Smooth muscle cell (in vitro differentiated cells): ENCODE data around the gene UCHL3. TPM values are rescaled to one million over a fixed set of nuclear protein-coding genes. Genes with fewer than 3 reads are reported as not detected.

Source experiments
- DNase-seq: peaks from one replicate; lab custom pipeline; 2025; ENCODE audit not compliant: unreplicated experiment; lab: John Stamatoyannopoulos, UW
- H2AFZ ChIP-seq: fragments of 200-600 bp; sonication (generic); 2 replicates; pipeline ENCODE4 v1.6.0; 2016; ENCODE audit warnings: antibody characterized with exemption, low read depth, mild to moderate bottlenecking
- H3F3A ChIP-seq: fragments of 200-600 bp; sonication (generic); 2 replicates; pipeline ENCODE4 v1.6.0; 2017; ENCODE audit warnings: antibody characterized with exemption, low read depth
- H3K27ac ChIP-seq: fragments of 200-600 bp; sonication (generic); 2 replicates; pipeline ENCODE4 v1.5.1; 2016; ENCODE audit warnings: low read depth, mild to moderate bottlenecking
- H3K27me3 ChIP-seq: fragments of 200-600 bp; sonication (generic); 2 replicates; pipeline ENCODE4 v1.6.1; 2016; ENCODE audit warnings: low read depth, mild to moderate bottlenecking
- H3K36me3 ChIP-seq: fragments of 200-600 bp; sonication (generic); 2 replicates; pipeline ENCODE4 v1.5.1; 2016; ENCODE audit warnings: low read depth
- H3K4me1 ChIP-seq: fragments of 200-600 bp; sonication (generic); 2 replicates; pipeline ENCODE4 v1.5.1; 2016; ENCODE audit warnings: low read depth
- H3K4me2 ChIP-seq: fragments of 200-600 bp; sonication (generic); 2 replicates; pipeline ENCODE4 v1.6.0; 2016; ENCODE audit warnings: mild to moderate bottlenecking
- H3K4me3 ChIP-seq: fragments of 200-600 bp; sonication (generic); 2 replicates; pipeline ENCODE4 v1.5.1; 2016; ENCODE audit warnings: mild to moderate bottlenecking
- H3K79me2 ChIP-seq: fragments of 200-600 bp; sonication (generic); 2 replicates; pipeline ENCODE4 v1.6.0; 2016; ENCODE audit warnings: low read depth, mild to moderate bottlenecking
- H3K9ac ChIP-seq: fragments of 200-600 bp; sonication (generic); 2 replicates; pipeline ENCODE4 v1.6.0; 2016; ENCODE audit warnings: low read depth
- H3K9me3 ChIP-seq: fragments of 200-600 bp; sonication (generic); replicated peaks from 2 replicates; pipeline ENCODE4 v1.5.1; 2016; ENCODE audit warnings: low read depth
- H4K20me1 ChIP-seq: fragments of 200-600 bp; sonication (generic); 2 replicates; pipeline ENCODE4 v1.6.0; 2016; ENCODE audit warnings: low read depth
- WGBS: methylation state at CpG from one replicate; pipeline ENCODE4 v1.1.7; 2016; ENCODE audit warnings: low lambda C conversion rate; 5-methylcytosine and 5-hydroxymethylcytosine counted together
- polyA plus RNA-seq: library from polyadenylated mRNA; unstranded; fragments of >200 nt; fragmentation: Nextera tagmentation; extraction: Ambion mirVana; gene quantifications from 2 replicates; pipeline ENCODE4 v1.2.1, GENCODE V29; 2016
- total RNA-seq: library from RNA; depleted of rRNA; stranded (reverse); fragments of >200 nt; gene quantifications from 2 replicates; pipeline ENCODE4 v1.2.3, GENCODE V29; 2014
- TF ChIP-seq, protein P1 (sequence below): fragments of 200-600 bp; sonication (generic); IDR thresholded peaks from 2 replicates; pipeline ENCODE4 v1.5.1; 2017; ENCODE audit warnings: borderline replicate concordance, mild to moderate bottlenecking, antibody characterized with exemption; ENCODE audit not compliant: insufficient read depth, poor library complexity, severe bottlenecking

The UCHL3 gene
- total and polyA plus RNA-seq, 2 experiments from 2014 or later, result 47.3 to 50.9 TPM

- Histone ChIP-seq H3K4me2 (no peak overlapping the region), H3K4me3 (no peak overlapping the region), H3K27ac (peak overlapping the region; percentile 3), H3K4me1 (no peaks in the 10 kb centered on the region), H4K20me1 (no peaks in the 10 kb centered on the region), H3K9me3 (no peaks in the 10 kb centered on the region), H3K79me2 (no peaks in the 10 kb centered on the region), H2AFZ (no peak overlapping the region), H3K27me3 (no peaks in the 10 kb centered on the region), H3K9ac (no peak overlapping the region), H3F3A (peaks cover 5% of the 10 kb centered on the region), H3K36me3 (peaks cover 5% of the 10 kb centered on the region)
- TF ChIP-seq, protein P1, sequence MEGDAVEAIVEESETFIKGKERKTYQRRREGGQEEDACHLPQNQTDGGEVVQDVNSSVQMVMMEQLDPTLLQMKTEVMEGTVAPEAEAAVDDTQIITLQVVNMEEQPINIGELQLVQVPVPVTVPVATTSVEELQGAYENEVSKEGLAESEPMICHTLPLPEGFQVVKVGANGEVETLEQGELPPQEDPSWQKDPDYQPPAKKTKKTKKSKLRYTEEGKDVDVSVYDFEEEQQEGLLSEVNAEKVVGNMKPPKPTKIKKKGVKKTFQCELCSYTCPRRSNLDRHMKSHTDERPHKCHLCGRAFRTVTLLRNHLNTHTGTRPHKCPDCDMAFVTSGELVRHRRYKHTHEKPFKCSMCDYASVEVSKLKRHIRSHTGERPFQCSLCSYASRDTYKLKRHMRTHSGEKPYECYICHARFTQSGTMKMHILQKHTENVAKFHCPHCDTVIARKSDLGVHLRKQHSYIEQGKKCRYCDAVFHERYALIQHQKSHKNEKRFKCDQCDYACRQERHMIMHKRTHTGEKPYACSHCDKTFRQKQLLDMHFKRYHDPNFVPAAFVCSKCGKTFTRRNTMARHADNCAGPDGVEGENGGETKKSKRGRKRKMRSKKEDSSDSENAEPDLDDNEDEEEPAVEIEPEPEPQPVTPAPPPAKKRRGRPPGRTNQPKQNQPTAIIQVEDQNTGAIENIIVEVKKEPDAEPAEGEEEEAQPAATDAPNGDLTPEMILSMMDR, result no peak
- no peak for DNase-seq
These were observed 60.9 kb downstream of the UCHL3 start for GRCh38 chr13:75610466-75610865.

GRCh38 chr13:75612354-75612753 lies 62.8 kb downstream of the UCHL3 start:
- no peaks in the 10 kb centered on the region for H4K20me1 ChIP-seq
- H2AFZ ChIP-seq, result no peak overlapping the region
- no peak overlapping the region for H3K27ac ChIP-seq
- TF ChIP-seq, protein P1, result no peak
- H3K79me2 ChIP-seq, result no peaks in the 10 kb centered on the region
- DNase-seq, result no peak
- H3K4me2 ChIP-seq, result no peak overlapping the region
- peaks cover 5% of the 10 kb centered on the region for H3F3A ChIP-seq
- H3K4me1 ChIP-seq, result no peaks in the 10 kb centered on the region
- H3K36me3 ChIP-seq, result peaks cover 3% of the 10 kb centered on the region
- H3K9ac ChIP-seq, result no peak overlapping the region
- H3K27me3 ChIP-seq, result no peaks in the 10 kb centered on the region
- H3K9me3 ChIP-seq, result no peaks in the 10 kb centered on the region
- 66% methylated on average over 2 of the region's 2 CpGs for WGBS
- no peak overlapping the region for H3K4me3 ChIP-seq

GRCh38 chr13:75617230-75617629 lies 67.6 kb downstream of the UCHL3 start:
- Histone ChIP-seq H3K9ac (no peak overlapping the region), H3K4me1 (peaks cover 22% of the 10 kb centered on the region), H3K27me3 (no peaks in the 10 kb centered on the region), H3K4me2 (no peak overlapping the region), H2AFZ (no peak overlapping the region), H3F3A (peaks cover 5% of the 10 kb centered on the region), H3K27ac (no peak overlapping the region), H3K4me3 (no peak overlapping the region), H4K20me1 (no peaks in the 10 kb centered on the region), H3K79me2 (no peaks in the 10 kb centered on the region), H3K9me3 (no peaks in the 10 kb centered on the region), H3K36me3 (peaks cover 3% of the 10 kb centered on the region)
- no peak for DNase-seq
- 92% methylated on average over 1 of the region's 1 CpG for WGBS
- TF ChIP-seq, protein P1, result no peak

DNA sequence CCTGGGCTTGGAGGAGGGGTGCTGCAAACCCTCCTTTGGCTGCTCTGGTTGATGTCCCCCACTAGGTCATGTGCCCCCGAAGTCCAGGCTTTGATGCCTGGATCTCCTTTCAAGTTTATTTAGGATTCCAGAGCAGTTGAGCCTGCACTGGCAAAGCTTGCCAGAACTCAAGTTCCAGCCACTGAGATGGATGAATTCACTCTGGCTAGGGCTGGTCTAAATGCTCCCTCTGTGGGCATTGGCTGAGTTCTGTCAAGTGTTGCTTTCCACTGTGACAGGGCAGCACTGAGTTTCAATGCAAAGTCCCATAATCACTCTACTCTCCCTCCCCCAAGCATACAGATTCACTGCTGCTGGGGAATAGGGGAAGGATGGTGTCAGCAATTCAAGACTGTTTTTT lies 68.7 kb downstream of the UCHL3 start:
- H2AFZ ChIP-seq, result no peak overlapping the region
- H3K36me3 ChIP-seq, result peaks cover 3% of the 10 kb centered on the region
- H3K4me2 ChIP-seq, result no peak overlapping the region
- H3K79me2 ChIP-seq, result no peaks in the 10 kb centered on the region
- no peaks in the 10 kb centered on the region for H3K9me3 ChIP-seq
- H3K9ac ChIP-seq, result no peak overlapping the region
- DNase-seq, result no peak
- H4K20me1 ChIP-seq, result no peaks in the 10 kb centered on the region
- H3K4me1 ChIP-seq, result peaks cover 22% of the 10 kb centered on the region
- H3K27ac ChIP-seq, result no peak overlapping the region
- TF ChIP-seq, protein P1, result no peak
- H3K27me3 ChIP-seq, result no peaks in the 10 kb centered on the region
- H3F3A ChIP-seq, result no peaks in the 10 kb centered on the region
- 61% methylated on average over 1 of the region's 1 CpG for WGBS
- no peak overlapping the region for H3K4me3 ChIP-seq
